Esophagus squamous epithelium (tissue), 5 donors: ENCODE results near the gene MTAP. TPM values are rescaled to one million over a fixed set of nuclear protein-coding genes. Genes with fewer than 3 reads are reported as not detected.

Experiments
- DNase-seq: peaks from one replicate; lab custom pipeline; 2025; lab: John Stamatoyannopoulos, UW
- H3K27ac ChIP-seq, 4 donors: fragments of 200-600 bp; sonication (generic); one replicate each; pipeline ENCODE4 v1.5.1; 2016 to 2019; ENCODE audit warnings: mild to moderate bottlenecking in 1 of 4
- H3K27me3 ChIP-seq, 4 donors: fragments of 200-600 bp; sonication (generic); 1 replicate in 3 of 4; 2 replicates in 1 of 4; pipeline versions ENCODE4 v1.5.1 to v1.6.0; 2017 to 2021; ENCODE audit warnings: antibody characterized with exemption in 1 of 4
- H3K36me3 ChIP-seq, 3 donors: fragments of 200-600 bp; sonication (generic); one replicate each; pipeline ENCODE4 v1.5.1; 2016 to 2019
- H3K4me1 ChIP-seq, 3 donors: fragments of 200-600 bp; sonication (generic); one replicate each; pipeline ENCODE4 v1.5.1; 2017 to 2019
- H3K4me3 ChIP-seq, 4 donors: fragments of 200-600 bp; sonication (generic); 1 replicate in 3 of 4; 2 replicates in 1 of 4; pipeline ENCODE4 v1.5.1; 2016 to 2019; ENCODE audit warnings: mild to moderate bottlenecking in 2 of 4, moderate library complexity in 1 of 4
- H3K9me3 ChIP-seq, 3 donors: fragments of 200-600 bp; sonication (generic); one replicate each; pipeline ENCODE4 v1.5.1; 2016 to 2019
- POLR2A ChIP-seq, 4 donors: fragments of 450-650 bp; IDR thresholded peaks; one replicate each; pipeline ENCODE4 v1.6.1; 2017; ENCODE audit warnings: antibody characterized with exemption in 4 of 4, mild to moderate bottlenecking in 4 of 4, moderate library complexity in 3 of 4
- WGBS, 2 donors: methylation state at CpG; one replicate each; pipeline ENCODE4 v1.1.5; 2018; 5-methylcytosine and 5-hydroxymethylcytosine counted together
- intact Hi-C: fragments of 100-400 bp; cut with DNase I; formaldehyde crosslinking; loops from one replicate; pipeline ENCODE4 v1.15.0; 2022
- total RNA-seq, 4 donors: library from RNA; depleted of rRNA; stranded (reverse); fragments of >200 nt; gene quantifications; one replicate each; pipeline ENCODE4 v1.1.0, GENCODE V29; 2016
- TF ChIP-seq, protein P1 (sequence below), 6 experiments: fragments of 450-650 bp in 4 of 6; fragments of 200-600 bp in 2 of 6; sonication (generic) in 2 of 6; IDR thresholded peaks; one replicate each; pipeline ENCODE4 v1.5.1; 2016 to 2019; ENCODE audit warnings: antibody characterized with exemption in 6 of 6, mild to moderate bottlenecking in 4 of 6, moderate library complexity in 4 of 6
- donor health status: DM: yes; HTN: yes; CAD: no.

The MTAP gene
- total RNA-seq, 4 donors from 2014 or later: 16.1 to 37.4 (median 27.6) TPM

DNA sequence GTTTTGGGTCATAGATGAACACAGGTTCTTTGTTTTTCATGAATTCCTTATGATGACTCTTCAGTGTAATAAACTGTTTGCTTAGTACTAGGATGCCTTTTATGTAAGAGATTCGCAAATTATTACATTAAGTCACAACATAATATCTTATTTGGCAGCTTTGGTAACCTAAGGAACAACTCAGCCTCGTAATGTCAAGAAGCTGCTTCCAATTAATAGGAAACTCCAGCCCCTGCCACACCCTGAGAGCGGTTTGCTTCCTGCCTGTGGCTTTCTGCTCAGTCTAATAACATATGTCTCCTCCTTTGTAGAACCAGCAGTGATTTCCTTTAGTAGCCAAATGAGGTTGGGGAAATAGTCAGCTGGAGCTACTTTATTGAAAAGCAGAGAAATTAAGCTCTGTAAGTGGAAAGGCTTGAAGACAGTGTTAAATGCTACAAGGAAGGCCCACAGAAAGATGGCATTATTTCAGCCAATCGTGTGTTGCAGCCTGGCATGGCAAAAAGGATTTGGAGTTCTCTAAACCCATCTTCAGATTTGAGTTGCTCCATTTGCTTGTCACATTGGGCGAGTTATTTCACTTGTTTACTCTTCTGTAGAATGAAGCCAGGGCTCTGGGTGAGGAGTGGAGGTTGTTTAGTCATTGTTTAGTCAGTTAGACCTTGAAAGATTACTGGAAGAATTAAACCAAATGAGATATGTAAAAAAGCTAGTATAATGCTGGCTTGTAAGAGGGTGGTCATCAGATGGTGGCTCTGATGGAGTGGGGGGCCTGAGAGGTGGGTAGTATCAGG, 54.1 kb downstream of the MTAP start:
- peak overlapping the region in 2 of 4 donors; percentile 54 to 57 for H3K27ac ChIP-seq
- peaks cover 0 to 86% (median 16%) of the 10 kb centered on the region in 3 donors for H3K36me3 ChIP-seq
- intact Hi-C loops: loop anchor here (10.0 kb wide), 1 partner anchor 68 kb away; no protein-coding TSS in a partner anchor
- H3K4me1 ChIP-seq: peaks cover 0 to 14% (median 0%) of the 10 kb centered on the region in 3 donors
- no peak for DNase-seq
- 61 to 64% methylated on average over 5 of the region's 5 CpGs for WGBS, 2 donors
- H3K9me3 ChIP-seq: no peaks in the 10 kb centered on the region
- H3K27me3 ChIP-seq: no peaks in the 10 kb centered on the region
- TF ChIP-seq POLR2A (IDR thresholded peaks at IDR 0.05): no peak
- TF ChIP-seq, protein P1, sequence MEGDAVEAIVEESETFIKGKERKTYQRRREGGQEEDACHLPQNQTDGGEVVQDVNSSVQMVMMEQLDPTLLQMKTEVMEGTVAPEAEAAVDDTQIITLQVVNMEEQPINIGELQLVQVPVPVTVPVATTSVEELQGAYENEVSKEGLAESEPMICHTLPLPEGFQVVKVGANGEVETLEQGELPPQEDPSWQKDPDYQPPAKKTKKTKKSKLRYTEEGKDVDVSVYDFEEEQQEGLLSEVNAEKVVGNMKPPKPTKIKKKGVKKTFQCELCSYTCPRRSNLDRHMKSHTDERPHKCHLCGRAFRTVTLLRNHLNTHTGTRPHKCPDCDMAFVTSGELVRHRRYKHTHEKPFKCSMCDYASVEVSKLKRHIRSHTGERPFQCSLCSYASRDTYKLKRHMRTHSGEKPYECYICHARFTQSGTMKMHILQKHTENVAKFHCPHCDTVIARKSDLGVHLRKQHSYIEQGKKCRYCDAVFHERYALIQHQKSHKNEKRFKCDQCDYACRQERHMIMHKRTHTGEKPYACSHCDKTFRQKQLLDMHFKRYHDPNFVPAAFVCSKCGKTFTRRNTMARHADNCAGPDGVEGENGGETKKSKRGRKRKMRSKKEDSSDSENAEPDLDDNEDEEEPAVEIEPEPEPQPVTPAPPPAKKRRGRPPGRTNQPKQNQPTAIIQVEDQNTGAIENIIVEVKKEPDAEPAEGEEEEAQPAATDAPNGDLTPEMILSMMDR (IDR thresholded peaks at IDR 0.05): no peak
- no peak overlapping the region for H3K4me3 ChIP-seq

- TF ChIP-seq POLR2A (IDR thresholded peaks at IDR 0.05): no peak
- TF ChIP-seq, protein P1 (IDR thresholded peaks at IDR 0.05): no peak
- Histone ChIP-seq H3K4me3 (no peak overlapping the region), H3K4me1 (no peaks in the 10 kb centered on the region), H3K27me3 (no peaks in the 10 kb centered on the region), H3K27ac (no peak overlapping the region), H3K9me3 (no peaks in the 10 kb centered on the region), H3K36me3 (peaks cover 10 to 94% (median 15%) of the 10 kb centered on the region in 3 donors)
- no peak for DNase-seq
- intact Hi-C loops: no loop called here
- WGBS, 2 donors: 84 to 95% methylated on average over 1 of the region's 1 CpG
These were observed 60.4 kb downstream of the MTAP start for GRCh38 chr9:21862871-21863270.

DNA sequence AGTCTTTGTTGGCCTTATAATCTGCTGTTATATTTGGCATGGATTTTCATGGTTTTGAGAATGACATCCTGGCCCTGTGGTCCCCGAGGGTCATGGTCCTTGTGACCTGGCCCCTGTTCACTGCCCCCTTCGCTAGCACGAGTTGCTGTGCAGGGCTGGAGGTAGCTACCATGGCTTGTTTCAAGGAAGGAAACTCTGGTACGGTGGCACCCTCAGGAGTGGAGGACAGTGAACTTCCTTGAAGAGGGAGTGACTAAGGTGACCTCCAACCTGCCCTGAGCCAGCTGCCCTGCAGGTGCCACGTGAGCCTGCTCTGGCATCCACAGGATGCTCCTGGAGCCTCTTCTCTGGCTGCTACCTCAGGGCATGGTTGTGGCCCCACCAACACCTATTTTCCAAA, 62.1 kb downstream of the MTAP start:
- no peak for DNase-seq

DNA sequence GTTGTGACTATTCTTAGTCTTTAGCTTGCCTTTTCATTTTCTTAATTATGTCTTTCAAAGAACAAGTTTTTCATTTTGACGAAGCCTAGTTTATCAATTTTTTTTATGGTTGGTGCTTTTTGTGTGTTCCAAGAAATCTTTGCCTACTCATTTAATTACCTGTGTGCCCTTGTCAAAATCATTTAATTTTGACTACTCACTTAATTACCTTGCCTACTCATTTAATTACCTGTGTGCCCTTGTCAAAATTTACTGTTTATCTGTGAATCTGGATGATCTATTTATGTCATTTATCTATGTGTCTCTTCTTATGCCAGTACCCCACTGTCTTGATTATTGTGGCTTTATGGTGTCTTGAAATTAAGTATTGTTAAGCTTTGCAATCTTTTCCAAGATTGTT, 63.9 kb downstream of the MTAP start:
- no peak for DNase-seq
- H3K27ac ChIP-seq: no peak overlapping the region
- peaks cover 4 to 78% (median 10%) of the 10 kb centered on the region in 3 donors for H3K36me3 ChIP-seq
- 79 to 87% methylated on average over 1 of the region's 1 CpG for WGBS, 2 donors
- intact Hi-C loops: no loop called here
- no peaks in the 10 kb centered on the region for H3K4me1 ChIP-seq
- H3K4me3 ChIP-seq: no peak overlapping the region
- H3K27me3 ChIP-seq: no peaks in the 10 kb centered on the region
- no peaks in the 10 kb centered on the region for H3K9me3 ChIP-seq
- no peak for TF ChIP-seq POLR2A (IDR thresholded peaks at IDR 0.05)
- TF ChIP-seq, protein P1 (IDR thresholded peaks at IDR 0.05): no peak

More for the DNA sequence above, 62.1 kb downstream of the MTAP start:
- Histone ChIP-seq H3K36me3 (peaks cover 4 to 94% (median 10%) of the 10 kb centered on the region in 3 donors), H3K9me3 (no peaks in the 10 kb centered on the region), H3K27ac (peak overlapping the region in 1 of 4 donors; percentile 5), H3K27me3 (no peaks in the 10 kb centered on the region), H3K4me3 (no peak overlapping the region), H3K4me1 (no peaks in the 10 kb centered on the region)
- TF ChIP-seq POLR2A (IDR thresholded peaks at IDR 0.05): no peak
- TF ChIP-seq, protein P1 (IDR thresholded peaks at IDR 0.05): no peak
- 90 to 100% methylated on average over 2 to 5 of the region's 5 CpGs for WGBS, 2 donors
- intact Hi-C loops: no loop called here

- intact Hi-C loops: no loop called here
These were observed 69.0 kb downstream of the MTAP start for GRCh38 chr9:21871256-21871975.

More at GRCh38 chr9:21871256-21871975, 69.0 kb downstream of the MTAP start:
- no peaks in the 10 kb centered on the region for H3K27me3 ChIP-seq
- DNase-seq: no peak
- H3K36me3 ChIP-seq: peaks cover 0 to 39% (median 0%) of the 10 kb centered on the region in 3 donors
- no peak overlapping the region for H3K27ac ChIP-seq
- TF ChIP-seq, protein P1 (IDR thresholded peaks at IDR 0.05): no peak
- TF ChIP-seq POLR2A (IDR thresholded peaks at IDR 0.05): no peak
- WGBS, 2 donors: 70 to 86% methylated on average over 3 of the region's 3 CpGs
- no peaks in the 10 kb centered on the region for H3K4me1 ChIP-seq
- H3K4me3 ChIP-seq: no peak overlapping the region
- no peaks in the 10 kb centered on the region for H3K9me3 ChIP-seq
